Measurements from ENCODE around the gene NRAP. TPM values are rescaled to one million over a fixed set of nuclear protein-coding genes. Genes with fewer than 3 reads are reported as not detected.

Gene NRAP
- total RNA-seq, 1 experiment from 2014 or later = not detected

GRCh38 chr10:113552701-113553100 is 111.1 kb downstream of the NRAP start, which contains the start of gene HABP2:
TSS of gene HABP2 (plus strand) at chr10:113553053. CDS start at chr10:113553122, 69 bp downstream.
- H3K27me3 Mint-ChIP-seq (ENCODE audit: insufficient read depth, unreplicated experiment) = peaks cover 30% of the 10 kb centered on the region

GRCh38 chr10:113552014-113552413 is 111.8 kb downstream of the NRAP start:
- Mint-ChIP-seq H3K27me3 (ENCODE audit: insufficient read depth, unreplicated experiment) (peaks cover 23% of the 10 kb centered on the region), H3K9me3 (ENCODE audit: unreplicated experiment) (no peaks in the 10 kb centered on the region), H3K36me3 (ENCODE audit: insufficient read depth, unreplicated experiment) (no peaks in the 10 kb centered on the region), H3K4me1 (ENCODE audit: insufficient read depth, unreplicated experiment) (no peaks in the 10 kb centered on the region), H3K27ac (ENCODE audit: low read depth, unreplicated experiment) (no peak overlapping the region), H3K4me3 (ENCODE audit: unreplicated experiment) (no peak overlapping the region)
- intact Hi-C loops (cut with micrococcal nuclease) = no loop called here
- no TSS peak for BruUV-seq (replicated peaks)
- ChIA-PET CTCF (no interaction called here), POLR2A (no interaction called here)
- TF ChIP-seq, protein P1, sequence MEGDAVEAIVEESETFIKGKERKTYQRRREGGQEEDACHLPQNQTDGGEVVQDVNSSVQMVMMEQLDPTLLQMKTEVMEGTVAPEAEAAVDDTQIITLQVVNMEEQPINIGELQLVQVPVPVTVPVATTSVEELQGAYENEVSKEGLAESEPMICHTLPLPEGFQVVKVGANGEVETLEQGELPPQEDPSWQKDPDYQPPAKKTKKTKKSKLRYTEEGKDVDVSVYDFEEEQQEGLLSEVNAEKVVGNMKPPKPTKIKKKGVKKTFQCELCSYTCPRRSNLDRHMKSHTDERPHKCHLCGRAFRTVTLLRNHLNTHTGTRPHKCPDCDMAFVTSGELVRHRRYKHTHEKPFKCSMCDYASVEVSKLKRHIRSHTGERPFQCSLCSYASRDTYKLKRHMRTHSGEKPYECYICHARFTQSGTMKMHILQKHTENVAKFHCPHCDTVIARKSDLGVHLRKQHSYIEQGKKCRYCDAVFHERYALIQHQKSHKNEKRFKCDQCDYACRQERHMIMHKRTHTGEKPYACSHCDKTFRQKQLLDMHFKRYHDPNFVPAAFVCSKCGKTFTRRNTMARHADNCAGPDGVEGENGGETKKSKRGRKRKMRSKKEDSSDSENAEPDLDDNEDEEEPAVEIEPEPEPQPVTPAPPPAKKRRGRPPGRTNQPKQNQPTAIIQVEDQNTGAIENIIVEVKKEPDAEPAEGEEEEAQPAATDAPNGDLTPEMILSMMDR (IDR thresholded peaks at IDR 0.05; ENCODE audit: unreplicated experiment) = no peak
- peak; percentile 57 for DNase-seq (ENCODE audit: unreplicated experiment)

More at GRCh38 chr10:113552701-113553100, 111.1 kb downstream of the NRAP start, which contains the start of gene HABP2:
- ChIA-PET POLR2A (interaction anchor here (0.6 kb wide), 1 partner anchor 983 kb away, joined by 5 read pairs; no protein-coding TSS in a partner anchor), CTCF (interaction anchor here (3.7 kb wide), 1 partner anchor 11 kb away, joined by 17 read pairs; no protein-coding TSS in a partner anchor)
- intact Hi-C loops (cut with micrococcal nuclease) = no loop called here
- Mint-ChIP-seq H3K27ac (ENCODE audit: low read depth, unreplicated experiment) (no peak within 1 kb of the TSS), H3K36me3 (ENCODE audit: insufficient read depth, unreplicated experiment) (no peaks in the 10 kb centered on the region), H3K4me1 (ENCODE audit: insufficient read depth, unreplicated experiment) (no peaks in the 10 kb centered on the region), H3K9me3 (ENCODE audit: unreplicated experiment) (no peaks in the 10 kb centered on the region), H3K4me3 (ENCODE audit: unreplicated experiment) (no peak within 1 kb of the TSS)
- TF ChIP-seq, protein P1 (IDR thresholded peaks at IDR 0.05; ENCODE audit: unreplicated experiment) = no peak
- DNase-seq (ENCODE audit: unreplicated experiment) = no peak
- BruUV-seq (replicated peaks) = no TSS peak

GRCh38 chr10:113550365-113550764 is 113.5 kb downstream of the NRAP start:
- Mint-ChIP-seq H3K27me3 (ENCODE audit: insufficient read depth, unreplicated experiment) (peaks cover 30% of the 10 kb centered on the region), H3K4me3 (ENCODE audit: unreplicated experiment) (no peak overlapping the region), H3K27ac (ENCODE audit: low read depth, unreplicated experiment) (no peak overlapping the region), H3K4me1 (ENCODE audit: insufficient read depth, unreplicated experiment) (no peaks in the 10 kb centered on the region), H3K9me3 (ENCODE audit: unreplicated experiment) (no peaks in the 10 kb centered on the region), H3K36me3 (ENCODE audit: insufficient read depth, unreplicated experiment) (no peaks in the 10 kb centered on the region)
- TF ChIP-seq, protein P1 (IDR thresholded peaks at IDR 0.05; ENCODE audit: unreplicated experiment) = no peak
- intact Hi-C loops (cut with micrococcal nuclease) = no loop called here
- CTCF ChIA-PET = interaction anchor here (0.7 kb wide), 1 partner anchor 168 kb away, joined by 4 read pairs; no protein-coding TSS in a partner anchor
- DNase-seq (ENCODE audit: unreplicated experiment) = peak; percentile 23
- POLR2A ChIA-PET = no interaction called here
- BruUV-seq (replicated peaks) = no TSS peak

DNA sequence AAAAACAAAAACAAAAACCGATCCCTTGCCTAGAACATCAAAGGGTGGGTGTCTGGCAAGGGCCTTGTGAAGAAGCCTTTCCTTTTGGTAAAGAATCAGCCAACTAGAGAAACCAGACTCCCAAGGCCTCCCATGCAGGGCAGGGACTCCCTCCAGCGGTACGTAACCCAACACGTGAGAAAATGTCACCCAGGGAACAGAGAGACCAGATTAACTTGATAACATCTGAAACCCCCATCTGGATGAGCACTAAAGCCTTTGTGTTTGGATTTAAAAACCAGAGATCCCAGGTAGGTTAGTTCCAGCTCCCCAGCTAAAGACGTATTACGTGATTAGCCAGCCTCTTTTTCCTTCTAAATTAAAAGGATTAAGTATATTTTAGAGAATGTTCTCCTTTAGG is 114.0 kb downstream of the NRAP start:
- TF ChIP-seq, protein P1 (IDR thresholded peaks at IDR 0.05; ENCODE audit: unreplicated experiment) = no peak
- H3K9me3 Mint-ChIP-seq (ENCODE audit: unreplicated experiment) = no peaks in the 10 kb centered on the region
- intact Hi-C loops (cut with micrococcal nuclease) = no loop called here
- H3K4me1 Mint-ChIP-seq (ENCODE audit: insufficient read depth, unreplicated experiment) = no peaks in the 10 kb centered on the region
- H3K36me3 Mint-ChIP-seq (ENCODE audit: insufficient read depth, unreplicated experiment) = no peaks in the 10 kb centered on the region
- peaks cover 33% of the 10 kb centered on the region for H3K27me3 Mint-ChIP-seq (ENCODE audit: insufficient read depth, unreplicated experiment)
- ChIA-PET CTCF (no interaction called here), POLR2A (no interaction called here)
- DNase-seq (ENCODE audit: unreplicated experiment) = no peak
- BruUV-seq (replicated peaks) = no TSS peak
- no peak overlapping the region for H3K4me3 Mint-ChIP-seq (ENCODE audit: unreplicated experiment)
- H3K27ac Mint-ChIP-seq (ENCODE audit: low read depth, unreplicated experiment) = no peak overlapping the region

Data from MCF 10A (cell line).